HepG2 (cell line): Measurements from ENCODE around the gene TNFRSF18. TPM values are rescaled to one million over a fixed set of nuclear protein-coding genes. Genes with fewer than 3 reads are reported as not detected.

Experiments used
- CREM ChIP-seq, 2 experiments: sonication (generic) in 1 of 2; formaldehyde crosslinking in 1 of 2; IDR thresholded peaks; 2 replicates each; pipeline versions ENCODE4 v1.4.0 to v1.6.1; 2016 to 2020; ENCODE audit warnings: antibody characterized with exemption in 1 of 2, mild to moderate bottlenecking in 1 of 2, missing genetic modification reagents in 1 of 2
- EED ChIP-seq: sonication (generic); formaldehyde crosslinking; IDR thresholded peaks from 2 replicates; pipeline ENCODE4 v1.5.0; 2020; ENCODE audit warnings: mild to moderate bottlenecking, missing genetic modification reagents
- FOSL2 ChIP-seq: sonication (generic); formaldehyde crosslinking; IDR thresholded peaks from 2 replicates; pipeline ENCODE4 v1.4.0; 2020; ENCODE audit warnings: missing genetic modification reagents
- FOXC1 ChIP-seq: sonication (generic); formaldehyde crosslinking; IDR thresholded peaks from 2 replicates; pipeline ENCODE4 v1.8.0; 2022; ENCODE audit warnings: mild to moderate bottlenecking, missing genetic modification reagents, borderline replicate concordance
- JARID2 ChIP-seq: sonication (generic); formaldehyde crosslinking; IDR thresholded peaks from 2 replicates; pipeline ENCODE4 v1.8.1; 2023; ENCODE audit warnings: missing genetic modification reagents, inconsistent platforms; ENCODE audit not compliant: insufficient replicate concordance
- NBN ChIP-seq: fragments of 450-650 bp; conservative IDR thresholded peaks from 2 replicates; pipeline ENCODE4 v1.6.1; 2017
- NKX3-1 ChIP-seq: sonication (generic); formaldehyde crosslinking; IDR thresholded peaks from 2 replicates; pipeline ENCODE4 v1.5.0; 2020; ENCODE audit warnings: missing genetic modification reagents
- POLR2AphosphoS5 ChIP-seq: IDR thresholded peaks from 2 replicates; pipeline ENCODE4 v1.6.1; 2012; ENCODE audit warnings: low read depth, low read length
- ZBTB38 ChIP-seq: sonication (generic); formaldehyde crosslinking; IDR thresholded peaks from 2 replicates; pipeline ENCODE4 v1.5.1; 2020; ENCODE audit warnings: mild to moderate bottlenecking, missing genetic modification reagents
- ZNF367 ChIP-seq: sonication (generic); formaldehyde crosslinking; IDR thresholded peaks from 2 replicates; pipeline ENCODE4 v1.4.0; 2020; ENCODE audit warnings: missing genetic modification reagents, borderline replicate concordance
- ZNF441 ChIP-seq: sonication (generic); formaldehyde crosslinking; IDR thresholded peaks from 2 replicates; pipeline ENCODE4 v1.7.0; 2021; ENCODE audit warnings: missing genetic modification reagents, borderline replicate concordance
- ZNF660 ChIP-seq: sonication (generic); formaldehyde crosslinking; IDR thresholded peaks from 2 replicates; pipeline ENCODE4 v1.5.1; 2020; ENCODE audit warnings: mild to moderate bottlenecking, low read depth, missing genetic modification reagents, borderline replicate concordance
- ZNF670 ChIP-seq: sonication (generic); formaldehyde crosslinking; IDR thresholded peaks from 2 replicates; pipeline ENCODE4 v1.8.0; 2022; ENCODE audit warnings: mild to moderate bottlenecking, missing genetic modification reagents, borderline replicate concordance
- polyA plus RNA-seq, 8 experiments: library from polyadenylated mRNA; depleted of rRNA in 3 of 8; stranded (reverse) in 7 of 8; unstranded in 1 of 8; fragments of >200 nt; fragmentation: Illumina TruSeq in 4 of 8; extraction: Trizol in 4 of 8; gene quantifications; 2 replicates each; pipeline versions ENCODE4 v1.2.1 to v1.2.3, GENCODE V29; 2011 to 2016; ENCODE audit warnings: low read depth in 4 of 8, missing spikeins in 1 of 8, mixed read lengths in 1 of 8; ENCODE audit not compliant: insufficient read depth in 1 of 8
- total RNA-seq, 5 experiments: library from RNA; depleted of rRNA; stranded (reverse); fragments of >200 nt; fragmentation: Illumina TruSeq; extraction: Trizol; gene quantifications; 2 replicates each; pipeline ENCODE4 v1.2.3, GENCODE V29; 2016; ENCODE audit warnings: low read depth in 1 of 5
- TF ChIP-seq, protein P1 (sequence below): sonication (generic); formaldehyde crosslinking; IDR thresholded peaks from 2 replicates; pipeline ENCODE4 v1.8.0; 2022; ENCODE audit warnings: missing genetic modification reagents, mild to moderate bottlenecking, inconsistent platforms, borderline replicate concordance
- TF ChIP-seq, protein P2 (sequence below): sonication (generic); formaldehyde crosslinking; IDR thresholded peaks from 2 replicates; pipeline ENCODE4 v1.4.0; 2020; ENCODE audit warnings: missing genetic modification reagents, borderline replicate concordance
- TF ChIP-seq, protein P3 (sequence below), 2 experiments: IDR thresholded peaks; 2 replicates each; pipeline ENCODE4 v1.6.1; 2011 to 2012; ENCODE audit warnings: low read length in 2 of 2, borderline replicate concordance in 1 of 2, low read depth in 1 of 2, mild to moderate bottlenecking in 1 of 2, moderate library complexity in 1 of 2
- TF ChIP-seq, protein P4 (sequence below): sonication (generic); formaldehyde crosslinking; IDR thresholded peaks from 2 replicates; pipeline ENCODE4 v1.9.0; 2021; ENCODE audit warnings: missing genetic modification reagents, borderline replicate concordance

TNFRSF18 gene
- total and polyA plus RNA-seq, 2 of the 13 experiments (the other 11 are each of a cell fraction or from before 2014, with no cell fraction given), result not detected

DNA sequence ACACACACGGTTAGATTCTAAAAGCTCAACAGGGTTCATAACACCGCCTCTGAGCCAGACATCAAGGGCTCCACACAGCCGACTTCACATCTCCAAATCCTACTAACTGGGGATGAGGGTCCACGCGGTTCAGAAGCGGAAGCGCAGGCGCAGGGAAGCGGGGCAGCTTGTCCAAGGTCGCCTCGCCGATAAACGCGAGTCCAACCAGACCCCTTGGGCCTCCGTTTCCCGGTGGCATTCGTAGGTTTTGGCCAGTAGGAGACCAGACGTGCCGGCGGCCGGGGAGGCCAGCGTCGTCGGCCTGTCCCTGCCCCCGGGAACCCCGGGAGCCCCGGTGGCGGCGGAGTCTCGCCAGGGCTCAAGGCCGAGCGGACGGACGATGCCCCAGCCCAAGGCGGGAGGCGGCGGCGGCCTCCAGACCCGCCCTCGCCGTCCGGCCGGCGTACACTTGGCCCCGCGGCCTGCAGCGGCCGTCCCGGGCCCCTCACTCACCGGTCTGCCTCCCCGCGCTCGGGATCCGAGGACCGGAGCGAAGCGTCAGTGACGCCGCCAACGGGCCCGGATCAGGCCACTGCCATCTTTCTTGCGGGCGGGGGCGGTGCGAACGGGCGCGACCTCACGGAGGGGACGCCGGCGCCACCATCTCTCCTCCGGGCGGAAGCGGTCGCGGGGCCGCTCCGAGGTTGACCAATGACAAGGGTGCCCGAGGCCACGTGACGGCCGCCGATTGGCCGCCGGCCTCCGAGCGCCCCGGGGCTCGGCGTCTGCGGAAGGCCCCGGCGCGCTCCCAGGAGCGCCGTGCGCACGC lies 25.2 kb upstream of the TNFRSF18 start, which contains the start of gene SDF4 (continued):
- no peak; the same call in 1 of the 2 replicates for TF ChIP-seq ZNF441
- no peak for TF ChIP-seq EED (CRISPR knock-in tag)
- peak; percentile 50 for TF ChIP-seq POLR2AphosphoS5
- TF ChIP-seq ZNF367, result no peak; the same call in 1 of the 2 replicates
- TF ChIP-seq, protein P1, sequence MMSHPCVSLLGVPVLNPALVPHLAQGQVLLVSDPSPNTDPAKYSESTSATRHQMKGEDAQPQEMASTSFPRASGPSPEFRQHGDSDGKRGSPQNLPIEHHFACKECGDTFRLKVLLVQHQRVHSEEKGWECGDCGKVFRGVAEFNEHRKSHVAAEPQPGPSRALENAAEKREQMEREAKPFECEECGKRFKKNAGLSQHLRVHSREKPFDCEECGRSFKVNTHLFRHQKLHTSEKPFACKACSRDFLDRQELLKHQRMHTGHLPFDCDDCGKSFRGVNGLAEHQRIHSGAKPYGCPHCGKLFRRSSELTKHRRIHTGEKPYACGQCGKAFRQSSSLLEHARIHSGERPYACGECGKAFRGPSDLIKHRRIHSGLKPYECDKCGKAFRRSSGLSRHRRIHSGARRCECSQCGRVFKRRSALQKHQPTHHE (CRISPR knock-in tag), result peak; percentile 27; the same call in 1 of the 2 replicates
- peak; percentile 45 for TF ChIP-seq FOSL2
- no peak for TF ChIP-seq JARID2 (CRISPR knock-in tag)
- TF ChIP-seq, protein P2, sequence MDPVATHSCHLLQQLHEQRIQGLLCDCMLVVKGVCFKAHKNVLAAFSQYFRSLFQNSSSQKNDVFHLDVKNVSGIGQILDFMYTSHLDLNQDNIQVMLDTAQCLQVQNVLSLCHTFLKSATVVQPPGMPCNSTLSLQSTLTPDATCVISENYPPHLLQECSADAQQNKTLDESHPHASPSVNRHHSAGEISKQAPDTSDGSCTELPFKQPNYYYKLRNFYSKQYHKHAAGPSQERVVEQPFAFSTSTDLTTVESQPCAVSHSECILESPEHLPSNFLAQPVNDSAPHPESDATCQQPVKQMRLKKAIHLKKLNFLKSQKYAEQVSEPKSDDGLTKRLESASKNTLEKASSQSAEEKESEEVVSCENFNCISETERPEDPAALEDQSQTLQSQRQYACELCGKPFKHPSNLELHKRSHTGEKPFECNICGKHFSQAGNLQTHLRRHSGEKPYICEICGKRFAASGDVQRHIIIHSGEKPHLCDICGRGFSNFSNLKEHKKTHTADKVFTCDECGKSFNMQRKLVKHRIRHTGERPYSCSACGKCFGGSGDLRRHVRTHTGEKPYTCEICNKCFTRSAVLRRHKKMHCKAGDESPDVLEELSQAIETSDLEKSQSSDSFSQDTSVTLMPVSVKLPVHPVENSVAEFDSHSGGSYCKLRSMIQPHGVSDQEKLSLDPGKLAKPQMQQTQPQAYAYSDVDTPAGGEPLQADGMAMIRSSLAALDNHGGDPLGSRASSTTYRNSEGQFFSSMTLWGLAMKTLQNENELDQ (CRISPR knock-in tag), result no peak
- TF ChIP-seq FOXC1 (CRISPR knock-in tag), result peak; percentile 53; the same call in 1 of the 2 replicates
- TF ChIP-seq NBN, result no peak
- peak; percentile 83 for TF ChIP-seq ZBTB38 (CRISPR knock-in tag)
- TF ChIP-seq NKX3-1 (CRISPR knock-in tag), result 0 out of 2 replicates have a peak, but pooled peaks have one; percentile 70
- TF ChIP-seq, protein P3, sequence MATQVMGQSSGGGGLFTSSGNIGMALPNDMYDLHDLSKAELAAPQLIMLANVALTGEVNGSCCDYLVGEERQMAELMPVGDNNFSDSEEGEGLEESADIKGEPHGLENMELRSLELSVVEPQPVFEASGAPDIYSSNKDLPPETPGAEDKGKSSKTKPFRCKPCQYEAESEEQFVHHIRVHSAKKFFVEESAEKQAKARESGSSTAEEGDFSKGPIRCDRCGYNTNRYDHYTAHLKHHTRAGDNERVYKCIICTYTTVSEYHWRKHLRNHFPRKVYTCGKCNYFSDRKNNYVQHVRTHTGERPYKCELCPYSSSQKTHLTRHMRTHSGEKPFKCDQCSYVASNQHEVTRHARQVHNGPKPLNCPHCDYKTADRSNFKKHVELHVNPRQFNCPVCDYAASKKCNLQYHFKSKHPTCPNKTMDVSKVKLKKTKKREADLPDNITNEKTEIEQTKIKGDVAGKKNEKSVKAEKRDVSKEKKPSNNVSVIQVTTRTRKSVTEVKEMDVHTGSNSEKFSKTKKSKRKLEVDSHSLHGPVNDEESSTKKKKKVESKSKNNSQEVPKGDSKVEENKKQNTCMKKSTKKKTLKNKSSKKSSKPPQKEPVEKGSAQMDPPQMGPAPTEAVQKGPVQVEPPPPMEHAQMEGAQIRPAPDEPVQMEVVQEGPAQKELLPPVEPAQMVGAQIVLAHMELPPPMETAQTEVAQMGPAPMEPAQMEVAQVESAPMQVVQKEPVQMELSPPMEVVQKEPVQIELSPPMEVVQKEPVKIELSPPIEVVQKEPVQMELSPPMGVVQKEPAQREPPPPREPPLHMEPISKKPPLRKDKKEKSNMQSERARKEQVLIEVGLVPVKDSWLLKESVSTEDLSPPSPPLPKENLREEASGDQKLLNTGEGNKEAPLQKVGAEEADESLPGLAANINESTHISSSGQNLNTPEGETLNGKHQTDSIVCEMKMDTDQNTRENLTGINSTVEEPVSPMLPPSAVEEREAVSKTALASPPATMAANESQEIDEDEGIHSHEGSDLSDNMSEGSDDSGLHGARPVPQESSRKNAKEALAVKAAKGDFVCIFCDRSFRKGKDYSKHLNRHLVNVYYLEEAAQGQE (IDR thresholded peaks at IDR 0.05; ENCODE audit: borderline replicate concordance in 1 of 2, low read depth in 1 of 2, low read length in 2 of 2), result no peak
- peak; percentile 53; the same call in 1 of the 2 replicates for TF ChIP-seq ZNF670 (CRISPR knock-in tag)
- no peak for TF ChIP-seq CREM (IDR thresholded peaks at IDR 0.05)
- no peak for TF ChIP-seq CREM (CRISPR knock-in tag; IDR thresholded peaks at IDR 0.05)
- TF ChIP-seq ZNF660 (CRISPR knock-in tag), result no peak
- TF ChIP-seq, protein P4, sequence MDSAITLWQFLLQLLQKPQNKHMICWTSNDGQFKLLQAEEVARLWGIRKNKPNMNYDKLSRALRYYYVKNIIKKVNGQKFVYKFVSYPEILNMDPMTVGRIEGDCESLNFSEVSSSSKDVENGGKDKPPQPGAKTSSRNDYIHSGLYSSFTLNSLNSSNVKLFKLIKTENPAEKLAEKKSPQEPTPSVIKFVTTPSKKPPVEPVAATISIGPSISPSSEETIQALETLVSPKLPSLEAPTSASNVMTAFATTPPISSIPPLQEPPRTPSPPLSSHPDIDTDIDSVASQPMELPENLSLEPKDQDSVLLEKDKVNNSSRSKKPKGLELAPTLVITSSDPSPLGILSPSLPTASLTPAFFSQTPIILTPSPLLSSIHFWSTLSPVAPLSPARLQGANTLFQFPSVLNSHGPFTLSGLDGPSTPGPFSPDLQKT, result no peak
